Thoracic aorta (tissue), 2 donors: ENCODE results near the gene TM7SF2. TPM values are rescaled to one million over a fixed set of nuclear protein-coding genes. Genes with fewer than 3 reads are reported as not detected.

Source experiments
- ATAC-seq: fragments of 150-250 bp; one replicate; pipeline ENCODE4 v1.8.0; 2017; ENCODE audit warnings: low read depth; ENCODE audit not compliant: insufficient number of reproducible peaks, low FRiP score
- DNase-seq: peaks from one replicate; pipeline ENCODE4 v3.0.0-alpha.2; 2020; ENCODE audit warnings: low spot score
- H3K27ac ChIP-seq, 2 donors: fragments of 200-600 bp; sonication (generic); 1 replicate in 1 of 2; 2 replicates in 1 of 2; pipeline ENCODE4 v1.5.1; 2016; ENCODE audit warnings: mild to moderate bottlenecking in 2 of 2, moderate library complexity in 2 of 2
- H3K27me3 ChIP-seq: fragments of 200-600 bp; sonication (generic); replicated peaks from 2 replicates; pipeline ENCODE4 v1.6.0; 2016; ENCODE audit warnings: mild to moderate bottlenecking; ENCODE audit not compliant: insufficient read depth
- H3K36me3 ChIP-seq: fragments of 200-600 bp; sonication (generic); one replicate; pipeline ENCODE4 v1.5.1; 2016
- H3K4me1 ChIP-seq, 2 donors: fragments of 200-600 bp; sonication (generic); 1 replicate in 1 of 2; 2 replicates in 1 of 2; pipeline versions ENCODE4 v1.5.1 to v1.6.0; 2016; ENCODE audit warnings: low read depth in 2 of 2, mild to moderate bottlenecking in 1 of 2; ENCODE audit not compliant: control insufficient read depth in 1 of 2
- H3K4me3 ChIP-seq: fragments of 200-600 bp; sonication (generic); 2 replicates; pipeline ENCODE4 v1.5.1; 2016; ENCODE audit warnings: mild to moderate bottlenecking
- H3K9me3 ChIP-seq: fragments of 200-600 bp; sonication (generic); 2 replicates; pipeline ENCODE4 v1.5.1; 2016
- CTCF ChIP-seq: fragments of 200-600 bp; sonication (generic); IDR thresholded peaks from one replicate; pipeline ENCODE4 v1.5.1; 2019; ENCODE audit warnings: antibody characterized with exemption
- total RNA-seq, 2 donors: library from RNA; depleted of rRNA; stranded (reverse); fragments of >200 nt; gene quantifications; one replicate each; pipeline versions ENCODE4 v1.1.0 to v1.2.3, GENCODE V29; 2016

Gene TM7SF2
- total RNA-seq, 2 donors from 2014 or later = 2.5 to 49.0 TPM

GRCh38 chr11:65066805-65067291 lies 44.8 kb upstream of the TM7SF2 start:
- H3K36me3 ChIP-seq = no peaks in the 10 kb centered on the region
- H3K27me3 ChIP-seq = no peaks in the 10 kb centered on the region
- H3K4me1 ChIP-seq = no peaks in the 10 kb centered on the region
- no peak for TF ChIP-seq CTCF
- no peaks in the 10 kb centered on the region for H3K9me3 ChIP-seq
- DNase-seq = no peak
- H3K27ac ChIP-seq = no peak overlapping the region
- no peak overlapping the region for H3K4me3 ChIP-seq
- ATAC-seq = no peak

- no peaks in the 10 kb centered on the region for H3K27me3 ChIP-seq
- no peaks in the 10 kb centered on the region for H3K36me3 ChIP-seq
- no peak overlapping the region for H3K4me3 ChIP-seq
- TF ChIP-seq CTCF = no peak
- DNase-seq = no peak
- ATAC-seq = no peak
- no peak overlapping the region for H3K27ac ChIP-seq
- no peaks in the 10 kb centered on the region for H3K9me3 ChIP-seq
- H3K4me1 ChIP-seq = no peaks in the 10 kb centered on the region
Measured at GRCh38 chr11:65067446-65067845, 44.2 kb upstream of the TM7SF2 start.

- H3K4me1 ChIP-seq = no peaks in the 10 kb centered on the region
- no peak overlapping the region for H3K4me3 ChIP-seq
- no peaks in the 10 kb centered on the region for H3K36me3 ChIP-seq
- H3K27ac ChIP-seq = no peak overlapping the region
- DNase-seq (no peak), ATAC-seq (no peak)
- no peak for TF ChIP-seq CTCF
- H3K27me3 ChIP-seq = no peaks in the 10 kb centered on the region
- H3K9me3 ChIP-seq = no peaks in the 10 kb centered on the region
Measured at GRCh38 chr11:65069217-65069616, 42.5 kb upstream of the TM7SF2 start.

GRCh38 chr11:65071907-65072630 lies 39.6 kb upstream of the TM7SF2 start:
- ATAC-seq (no peak), DNase-seq (no peak)
- no peaks in the 10 kb centered on the region for H3K36me3 ChIP-seq
- H3K27me3 ChIP-seq = no peaks in the 10 kb centered on the region
- no peak for TF ChIP-seq CTCF
- H3K4me1 ChIP-seq = no peaks in the 10 kb centered on the region
- H3K9me3 ChIP-seq = no peaks in the 10 kb centered on the region
- H3K27ac ChIP-seq = no peak overlapping the region
- no peak overlapping the region for H3K4me3 ChIP-seq

GRCh38 chr11:65072631-65072966 lies 39.1 kb upstream of the TM7SF2 start:
- TF ChIP-seq CTCF = no peak
- DNase-seq (no peak), ATAC-seq (no peak)
- H3K27me3 ChIP-seq = no peaks in the 10 kb centered on the region
- H3K36me3 ChIP-seq = no peaks in the 10 kb centered on the region
- no peaks in the 10 kb centered on the region for H3K9me3 ChIP-seq
- no peak overlapping the region for H3K4me3 ChIP-seq
- H3K4me1 ChIP-seq = no peaks in the 10 kb centered on the region
- no peak overlapping the region for H3K27ac ChIP-seq
